Large intestine (tissue), 3 donors: ENCODE data around the gene ARFRP1. TPM values are rescaled to one million over a fixed set of nuclear protein-coding genes. Genes with fewer than 3 reads are reported as not detected.

ENCODE experiments used
- DNase-seq, 2 donors: peaks; one replicate each; pipeline versions ENCODE4 v3.0.0 to v3.0.0-alpha.2; 2013
- H3K27ac ChIP-seq: one replicate; pipeline ENCODE4 v1.5.1; 2013; ENCODE audit warnings: low read length
- H3K27me3 ChIP-seq: 2 replicates; pipeline ENCODE4 v1.6.1; 2013; ENCODE audit warnings: low read length; ENCODE audit not compliant: control insufficient read depth, insufficient read depth
- H3K36me3 ChIP-seq: 2 replicates; pipeline ENCODE4 v1.6.1; 2013; ENCODE audit warnings: low read length; ENCODE audit not compliant: control insufficient read depth, insufficient read depth
- H3K4me1 ChIP-seq: one replicate; pipeline ENCODE4 v1.6.1; 2013; ENCODE audit warnings: low read length; ENCODE audit not compliant: control insufficient read depth, insufficient read depth
- H3K4me3 ChIP-seq: one replicate; pipeline ENCODE4 v1.5.1; 2013; ENCODE audit warnings: low read length
- H3K9me3 ChIP-seq: one replicate; pipeline ENCODE4 v1.6.1; 2013; ENCODE audit warnings: mild to moderate bottlenecking, low read depth, low read length, moderate library complexity; ENCODE audit not compliant: control insufficient read depth
- WGBS: methylation state at CpG from one replicate; pipeline ENCODE4 v1.1.5; 2013; ENCODE audit warnings: low lambda C conversion rate; ENCODE audit not compliant: insufficient coverage; 5-methylcytosine and 5-hydroxymethylcytosine counted together
- polyA plus RNA-seq: library from polyadenylated mRNA; unstranded; fragments of 120-200 nt; gene quantifications from one replicate; pipeline ENCODE4 v1.2.1, GENCODE V29; 2013

ARFRP1 gene
- polyA plus RNA-seq, 1 donor: 22.2 TPM

DNA sequence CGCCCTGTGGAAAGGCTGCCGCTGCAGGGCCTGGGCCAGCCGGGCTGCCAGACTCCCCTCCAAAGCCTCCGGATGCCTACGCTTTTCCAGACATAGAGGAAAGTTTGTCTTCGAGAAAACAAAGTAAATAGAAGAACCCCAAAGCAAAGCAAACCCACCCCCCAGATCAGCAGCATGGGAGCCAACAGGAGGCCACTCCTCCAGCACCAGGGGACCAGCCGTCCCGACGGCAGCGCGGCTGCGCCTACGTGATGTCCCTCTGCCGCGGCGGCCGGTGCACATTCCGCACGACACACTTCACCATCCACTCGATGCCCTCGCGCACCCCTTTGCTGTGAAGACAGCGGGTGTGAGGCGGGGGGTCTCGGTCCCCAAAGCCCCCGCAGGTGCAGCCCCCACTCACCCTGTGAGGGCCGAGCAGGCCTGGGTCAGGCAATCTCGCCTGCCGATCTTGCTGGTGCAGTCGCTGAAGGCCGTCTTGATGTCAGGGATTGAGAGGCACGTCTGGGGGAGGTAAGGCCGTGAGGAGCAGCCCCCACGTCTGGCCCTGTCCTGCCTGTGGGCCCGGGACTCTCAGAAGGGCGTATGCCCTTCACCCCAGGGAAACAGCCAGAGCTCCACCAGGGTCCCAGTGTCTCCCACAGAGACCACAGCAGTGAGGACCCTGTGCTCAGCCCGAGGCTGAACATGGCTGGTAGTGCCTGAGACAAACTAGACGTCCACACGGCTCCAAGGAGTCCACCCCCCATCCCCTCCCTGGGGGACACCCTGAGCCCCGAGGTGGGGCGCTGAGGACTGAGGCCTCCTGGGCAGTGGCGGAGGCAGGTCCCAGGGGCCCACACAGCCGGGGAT is 7.4 kb downstream of the ARFRP1 start:
- Histone ChIP-seq H3K27me3 (no peaks in the 10 kb centered on the region), H3K9me3 (no peaks in the 10 kb centered on the region), H3K4me1 (peaks cover 11% of the 10 kb centered on the region), H3K27ac (no peak overlapping the region), H3K36me3 (peaks cover 23% of the 10 kb centered on the region), H3K4me3 (no peak overlapping the region)
- DNase-seq: no peak
- no CpG with 5 or more reads among the region's 43 CpGs for WGBS

DNA sequence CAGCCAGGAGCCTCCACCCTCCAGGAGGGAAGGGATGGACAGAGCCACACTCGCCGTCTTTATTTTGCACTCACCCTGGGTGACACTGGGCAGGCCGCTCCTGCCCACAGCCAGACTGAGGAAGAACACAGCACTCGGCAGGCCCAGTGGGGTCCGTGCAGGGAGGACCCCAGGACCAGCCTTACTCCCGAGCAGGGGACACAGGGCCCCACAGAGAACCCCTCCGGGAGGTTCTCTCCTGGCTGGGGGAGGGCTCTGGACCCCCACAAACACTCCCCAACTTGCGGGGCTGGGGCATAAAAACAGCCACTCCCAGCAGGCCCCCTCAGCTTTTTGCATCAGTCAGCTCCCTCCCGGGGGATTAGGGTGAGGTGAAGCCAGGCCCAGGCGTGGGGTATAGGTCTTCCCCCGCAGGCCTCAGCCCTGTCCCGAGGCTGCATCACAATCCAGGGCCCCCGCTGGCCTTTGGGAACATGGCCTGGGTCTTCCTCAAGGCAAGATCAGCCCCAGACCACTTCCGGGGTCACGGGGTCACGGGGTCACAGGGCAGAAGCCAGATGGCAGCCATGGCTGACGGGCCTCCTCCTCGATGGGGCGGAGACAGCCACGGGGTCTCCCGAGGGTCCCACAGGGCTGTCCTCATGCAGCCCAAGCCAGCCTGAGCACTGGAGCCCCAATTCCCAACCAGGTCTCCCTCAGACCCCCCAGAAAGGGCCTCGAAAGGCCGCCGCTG is 8.1 kb downstream of the ARFRP1 start:
- DNase-seq: no peak
- peaks cover 22% of the 10 kb centered on the region for H3K36me3 ChIP-seq
- H3K4me3 ChIP-seq: no peak overlapping the region
- no peak overlapping the region for H3K27ac ChIP-seq
- no peaks in the 10 kb centered on the region for H3K27me3 ChIP-seq
- no CpG with 5 or more reads among the region's 24 CpGs for WGBS
- H3K9me3 ChIP-seq: no peaks in the 10 kb centered on the region
- H3K4me1 ChIP-seq: peaks cover 11% of the 10 kb centered on the region

DNA sequence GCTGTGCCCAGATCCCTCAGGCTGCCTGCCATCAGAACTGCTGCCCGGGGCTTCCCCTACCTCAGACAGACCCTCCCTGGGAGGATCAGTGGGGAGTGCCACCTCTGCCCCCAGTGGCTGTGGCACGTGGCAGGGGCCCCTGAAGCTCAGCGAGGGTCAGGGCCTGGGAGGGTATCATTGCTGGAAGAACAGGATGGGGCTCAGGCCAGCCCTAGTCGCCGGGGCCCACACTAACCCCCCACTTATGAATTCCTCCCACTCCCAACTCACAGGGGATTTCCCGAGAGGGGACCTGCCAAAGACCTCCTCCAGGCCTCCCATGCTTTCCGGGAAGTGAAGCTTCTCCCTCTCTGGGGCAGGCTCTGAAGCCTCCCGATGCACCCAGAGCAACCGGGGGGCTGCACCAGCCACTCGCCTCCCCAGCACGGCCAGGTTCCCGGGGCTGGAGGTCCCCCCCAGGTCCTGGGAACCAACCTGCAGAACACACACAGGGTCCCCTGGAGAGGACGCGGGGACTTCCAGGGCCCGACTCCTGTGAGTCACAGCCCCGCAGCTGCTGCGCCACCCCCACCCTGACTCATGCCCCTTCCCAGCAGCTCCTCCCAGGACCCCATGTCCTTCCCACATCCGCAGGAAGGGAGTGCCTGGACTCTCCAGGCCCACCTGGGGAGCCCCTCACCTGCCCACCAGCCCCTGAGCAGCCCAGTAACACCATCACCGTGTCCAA is 8.9 kb downstream of the ARFRP1 start:
- DNase-seq: no peak
- Histone ChIP-seq H3K9me3 (no peaks in the 10 kb centered on the region), H3K4me3 (no peak overlapping the region), H3K27me3 (no peaks in the 10 kb centered on the region), H3K27ac (no peak overlapping the region), H3K36me3 (peaks cover 24% of the 10 kb centered on the region), H3K4me1 (peaks cover 11% of the 10 kb centered on the region)
- no CpG with 5 or more reads among the region's 19 CpGs for WGBS

DNA sequence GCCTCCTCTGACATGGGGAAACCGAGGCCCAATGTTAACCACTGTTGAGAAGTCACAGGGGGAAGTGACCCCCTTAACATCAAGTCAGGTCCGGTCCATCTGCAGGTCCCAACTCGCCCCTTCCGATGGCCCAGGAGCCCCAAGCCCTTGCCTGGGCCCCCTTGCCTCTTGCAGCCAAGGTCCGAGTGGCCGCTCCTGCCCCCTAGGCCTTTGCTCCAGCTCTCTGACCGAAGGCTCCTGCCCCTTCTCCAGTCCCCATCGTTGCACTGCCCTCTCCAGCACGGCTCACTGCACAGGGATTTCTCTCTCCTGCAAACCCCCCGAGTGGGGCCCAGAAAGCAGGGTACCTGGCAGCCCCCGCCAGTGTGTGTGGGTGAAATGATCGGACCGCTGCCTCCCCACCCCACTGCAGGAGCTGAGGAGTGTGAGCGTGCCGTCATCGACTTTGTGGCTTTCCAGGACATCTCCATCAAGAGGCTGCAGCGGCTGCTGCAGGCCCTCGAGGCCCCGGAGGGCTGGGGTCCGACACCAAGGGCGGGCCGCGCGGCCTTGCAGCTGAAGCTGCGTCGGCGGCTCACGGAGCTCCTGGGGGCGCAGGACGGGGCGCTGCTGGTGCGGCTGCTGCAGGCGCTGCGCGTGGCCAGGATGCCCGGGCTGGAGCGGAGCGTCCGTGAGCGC is 9.8 kb downstream of the ARFRP1 start:
- Histone ChIP-seq H3K4me3 (no peak overlapping the region), H3K27ac (no peak overlapping the region), H3K9me3 (no peaks in the 10 kb centered on the region), H3K4me1 (peaks cover 11% of the 10 kb centered on the region), H3K27me3 (no peaks in the 10 kb centered on the region), H3K36me3 (peaks cover 25% of the 10 kb centered on the region)
- DNase-seq: no peak
- no CpG with 5 or more reads among the region's 40 CpGs for WGBS

DNA sequence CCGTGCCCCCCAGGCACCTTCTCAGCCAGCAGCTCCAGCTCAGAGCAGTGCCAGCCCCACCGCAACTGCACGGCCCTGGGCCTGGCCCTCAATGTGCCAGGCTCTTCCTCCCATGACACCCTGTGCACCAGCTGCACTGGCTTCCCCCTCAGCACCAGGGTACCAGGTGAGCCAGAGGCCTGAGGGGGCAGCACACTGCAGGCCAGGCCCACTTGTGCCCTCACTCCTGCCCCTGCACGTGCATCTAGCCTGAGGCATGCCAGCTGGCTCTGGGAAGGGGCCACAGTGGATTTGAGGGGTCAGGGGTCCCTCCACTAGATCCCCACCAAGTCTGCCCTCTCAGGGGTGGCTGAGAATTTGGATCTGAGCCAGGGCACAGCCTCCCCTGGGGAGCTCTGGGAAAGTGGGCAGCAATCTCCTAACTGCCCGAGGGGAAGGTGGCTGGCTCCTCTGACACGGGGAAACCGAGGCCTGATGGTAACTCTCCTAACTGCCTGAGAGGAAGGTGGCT is 10.4 kb downstream of the ARFRP1 start:
- peaks cover 11% of the 10 kb centered on the region for H3K4me1 ChIP-seq
- H3K4me3 ChIP-seq: no peak overlapping the region
- peaks cover 25% of the 10 kb centered on the region for H3K36me3 ChIP-seq
- no peak overlapping the region for H3K27ac ChIP-seq
- H3K27me3 ChIP-seq: no peaks in the 10 kb centered on the region
- no CpG with 5 or more reads among the region's 7 CpGs for WGBS
- no peak for DNase-seq
- no peaks in the 10 kb centered on the region for H3K9me3 ChIP-seq

DNA sequence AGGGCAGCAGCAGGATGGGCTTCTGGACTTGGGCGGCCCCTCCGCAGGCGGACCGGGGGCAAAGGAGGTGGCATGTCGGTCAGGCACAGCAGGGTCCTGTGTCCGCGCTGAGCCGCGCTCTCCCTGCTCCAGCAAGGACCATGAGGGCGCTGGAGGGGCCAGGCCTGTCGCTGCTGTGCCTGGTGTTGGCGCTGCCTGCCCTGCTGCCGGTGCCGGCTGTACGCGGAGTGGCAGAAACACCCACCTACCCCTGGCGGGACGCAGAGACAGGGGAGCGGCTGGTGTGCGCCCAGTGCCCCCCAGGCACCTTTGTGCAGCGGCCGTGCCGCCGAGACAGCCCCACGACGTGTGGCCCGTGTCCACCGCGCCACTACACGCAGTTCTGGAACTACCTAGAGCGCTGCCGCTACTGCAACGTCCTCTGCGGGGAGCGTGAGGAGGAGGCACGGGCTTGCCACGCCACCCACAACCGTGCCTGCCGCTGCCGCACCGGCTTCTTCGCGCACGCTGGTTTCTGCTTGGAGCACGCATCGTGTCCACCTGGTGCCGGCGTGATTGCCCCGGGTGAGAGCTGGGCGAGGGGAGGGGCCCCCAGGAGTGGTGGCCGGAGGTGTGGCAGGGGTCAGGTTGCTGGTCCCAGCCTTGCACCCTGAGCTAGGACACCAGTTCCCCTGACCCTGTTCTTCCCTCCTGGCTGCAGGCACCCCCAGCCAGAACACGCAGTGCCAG is 11.0 kb downstream of the ARFRP1 start, which contains the start of gene TNFRSF6B:
Gene TNFRSF6B, plus strand, starts transcription at position 25 of the 729 bp plus-strand sequence. Its CDS starts 116 bp downstream, at position 141.
- no peak for DNase-seq
- WGBS: no CpG with 5 or more reads among the region's 52 CpGs
- peaks cover 25% of the 10 kb centered on the region for H3K36me3 ChIP-seq
- peaks cover 11% of the 10 kb centered on the region for H3K4me1 ChIP-seq
- H3K27me3 ChIP-seq: no peaks in the 10 kb centered on the region
- no peaks in the 10 kb centered on the region for H3K9me3 ChIP-seq
- peak within 1 kb of the TSS; percentile 18 for H3K4me3 ChIP-seq
- no peak within 1 kb of the TSS for H3K27ac ChIP-seq

DNA sequence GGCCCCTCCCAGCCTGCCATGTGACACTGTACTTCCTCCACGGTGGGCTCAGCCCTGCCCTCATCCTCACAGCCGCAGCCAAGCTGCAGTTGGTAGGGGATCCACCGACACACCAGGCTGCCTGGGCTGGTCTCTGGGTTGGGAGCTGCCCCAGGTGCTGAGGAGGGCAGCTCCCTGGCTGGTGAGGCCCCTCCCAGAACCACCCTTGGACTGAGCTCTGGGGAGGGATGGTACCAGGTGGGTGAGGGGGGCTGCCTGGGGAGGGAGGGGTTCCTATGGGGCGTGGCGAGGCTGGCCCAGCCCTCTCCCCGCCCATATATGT is 11.5 kb downstream of the ARFRP1 start:
- Histone ChIP-seq H3K9me3 (no peaks in the 10 kb centered on the region), H3K4me3 (peak overlapping the region; percentile 18), H3K27me3 (no peaks in the 10 kb centered on the region), H3K36me3 (peaks cover 25% of the 10 kb centered on the region), H3K27ac (no peak overlapping the region), H3K4me1 (peaks cover 11% of the 10 kb centered on the region)
- WGBS: no CpG with 5 or more reads among the region's 6 CpGs
- DNase-seq: peak; percentile 76 to 85

DNA sequence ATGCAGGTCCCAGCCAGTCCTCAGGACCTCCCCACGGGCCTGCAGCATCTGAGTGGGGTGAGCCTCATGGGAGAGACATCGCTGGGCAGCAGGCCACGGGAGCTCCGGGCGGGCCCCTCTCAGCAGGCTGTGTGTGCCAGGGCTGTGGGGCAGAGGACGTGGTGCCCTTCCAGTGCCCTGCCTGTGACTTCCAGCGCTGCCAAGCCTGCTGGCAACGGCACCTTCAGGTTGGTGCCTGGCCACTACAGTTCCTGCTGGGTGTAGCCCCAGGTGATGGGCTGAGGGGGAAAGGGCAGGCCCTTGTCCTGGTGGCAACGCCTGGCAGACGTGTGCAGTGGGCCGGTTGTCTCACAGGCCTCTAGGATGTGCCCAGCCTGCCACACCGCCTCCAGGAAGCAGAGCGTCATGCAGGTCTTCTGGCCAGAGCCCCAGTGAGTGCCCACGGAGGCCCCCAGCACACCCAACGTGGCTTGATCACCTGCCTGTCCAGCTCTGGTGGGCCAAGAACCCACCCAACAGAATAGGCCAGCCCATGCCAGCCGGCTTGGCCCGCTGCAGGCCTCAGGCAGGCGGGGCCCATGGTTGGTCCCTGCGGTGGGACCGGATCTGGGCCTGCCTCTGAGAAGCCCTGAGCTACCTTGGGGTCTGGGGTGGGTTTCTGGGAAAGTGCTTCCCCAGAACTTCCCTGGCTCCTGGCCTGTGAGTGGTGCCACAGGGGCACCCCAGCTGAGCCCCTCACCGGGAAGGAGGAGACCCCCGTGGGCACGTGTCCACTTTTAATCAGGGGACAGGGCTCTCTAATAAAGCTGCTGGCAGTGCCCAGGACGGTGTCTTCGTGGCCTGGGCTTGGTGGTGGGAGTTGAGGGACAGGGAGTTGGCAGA is 12.1 kb downstream of the ARFRP1 start:
- Histone ChIP-seq H3K27me3 (no peaks in the 10 kb centered on the region), H3K9me3 (no peaks in the 10 kb centered on the region), H3K27ac (no peak overlapping the region), H3K4me3 (no peak overlapping the region), H3K36me3 (peaks cover 25% of the 10 kb centered on the region), H3K4me1 (peaks cover 11% of the 10 kb centered on the region)
- DNase-seq: no peak
- no CpG with 5 or more reads among the region's 25 CpGs for WGBS
